Measurements from ENCODE around the gene COQ2.
"Not testable (repeated sequence)": the region's sequence is repeated elsewhere in the genome, so short reads cannot be mapped to it uniquely, and the experiment has no call there.

COQ2 gene

DNA sequence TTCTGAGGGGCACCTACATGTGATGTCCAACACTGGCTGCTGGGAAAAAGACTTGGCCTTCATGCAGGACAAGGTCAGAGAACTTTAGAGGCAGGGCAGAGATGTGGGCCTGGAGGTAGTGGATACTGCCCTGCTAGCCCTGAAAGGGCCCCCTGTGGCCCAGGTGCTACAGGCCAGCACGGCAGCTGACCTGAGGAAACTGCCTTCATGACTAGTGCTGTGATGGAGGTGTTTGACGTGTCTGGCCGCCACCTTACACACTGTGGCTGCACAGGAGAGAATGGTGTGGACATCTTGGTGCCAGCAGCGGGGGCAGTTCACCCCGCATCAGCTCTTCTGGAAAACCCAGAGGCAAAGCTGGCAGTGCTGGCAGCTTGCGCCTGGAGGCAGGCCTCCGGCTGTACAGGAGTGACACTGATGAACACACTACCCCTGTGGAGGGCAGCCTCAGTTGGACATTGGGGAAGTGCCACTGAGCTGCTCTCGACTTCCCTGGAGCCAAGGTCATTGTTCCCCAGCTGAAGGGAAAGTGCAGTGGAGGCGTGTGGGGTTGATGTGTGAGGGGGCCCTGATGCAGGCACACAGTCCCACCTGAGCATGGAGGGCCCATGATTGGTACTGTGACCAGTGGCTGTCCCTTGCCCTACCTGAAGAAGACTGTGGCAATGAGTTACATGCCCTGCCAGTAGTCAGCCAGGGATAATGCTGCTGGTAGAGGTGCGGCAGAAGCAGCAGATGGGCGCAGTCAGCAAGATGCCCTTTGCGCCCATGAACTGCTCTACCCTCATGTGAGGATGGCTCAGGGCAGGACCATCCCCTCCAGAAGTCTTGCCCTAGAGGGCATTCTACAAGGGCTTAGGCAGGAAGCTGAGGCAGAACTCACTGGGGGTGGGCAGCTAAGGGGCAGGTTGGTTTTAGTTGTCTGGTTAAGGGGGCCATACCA is 36.9 kb downstream of the COQ2 start:
- no peak for DNase-seq

DNA sequence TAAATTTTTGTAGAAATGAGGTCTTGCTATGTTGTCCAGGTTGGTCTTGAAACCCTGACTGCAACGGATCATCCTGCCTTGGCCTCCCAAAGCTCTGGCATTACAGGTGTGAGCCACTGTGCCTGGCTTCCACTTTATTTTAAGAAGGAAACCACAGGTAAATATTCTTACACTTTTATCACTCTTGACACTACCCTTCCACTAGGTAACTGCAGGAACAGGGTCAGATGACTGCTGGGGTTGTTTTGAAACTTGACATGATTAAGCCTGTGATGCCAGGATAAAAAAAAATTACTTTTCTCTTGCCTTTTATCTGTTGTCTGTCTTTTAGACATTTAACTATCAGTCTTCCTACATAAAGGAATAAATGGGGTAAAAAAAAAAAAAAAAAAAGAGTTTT is 43.5 kb downstream of the COQ2 start:
- DNase-seq = no peak

DNA sequence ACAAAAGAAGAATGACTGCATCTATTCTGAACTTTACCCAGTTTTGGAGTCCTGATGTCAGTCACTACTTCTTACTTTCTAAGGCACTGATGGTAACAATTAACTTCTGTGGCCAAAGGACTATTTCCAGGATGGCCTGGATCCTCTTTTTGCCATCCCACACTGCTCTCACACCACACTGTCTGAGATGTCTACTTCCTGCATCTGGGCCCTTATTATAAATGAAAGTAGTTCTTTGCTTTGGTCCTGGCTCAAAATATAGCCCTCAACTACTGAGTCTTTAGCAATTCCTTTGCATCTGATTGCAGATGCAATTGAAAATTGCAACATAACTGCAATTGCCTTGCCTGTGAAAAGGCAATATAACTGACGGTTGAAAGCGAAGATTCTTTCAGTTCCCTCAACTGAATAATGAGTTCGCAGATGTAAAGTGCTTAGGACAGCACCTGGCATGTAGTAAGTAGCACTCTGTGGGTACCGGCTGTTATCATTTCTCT is 44.2 kb downstream of the COQ2 start:
- DNase-seq = no peak

DNA sequence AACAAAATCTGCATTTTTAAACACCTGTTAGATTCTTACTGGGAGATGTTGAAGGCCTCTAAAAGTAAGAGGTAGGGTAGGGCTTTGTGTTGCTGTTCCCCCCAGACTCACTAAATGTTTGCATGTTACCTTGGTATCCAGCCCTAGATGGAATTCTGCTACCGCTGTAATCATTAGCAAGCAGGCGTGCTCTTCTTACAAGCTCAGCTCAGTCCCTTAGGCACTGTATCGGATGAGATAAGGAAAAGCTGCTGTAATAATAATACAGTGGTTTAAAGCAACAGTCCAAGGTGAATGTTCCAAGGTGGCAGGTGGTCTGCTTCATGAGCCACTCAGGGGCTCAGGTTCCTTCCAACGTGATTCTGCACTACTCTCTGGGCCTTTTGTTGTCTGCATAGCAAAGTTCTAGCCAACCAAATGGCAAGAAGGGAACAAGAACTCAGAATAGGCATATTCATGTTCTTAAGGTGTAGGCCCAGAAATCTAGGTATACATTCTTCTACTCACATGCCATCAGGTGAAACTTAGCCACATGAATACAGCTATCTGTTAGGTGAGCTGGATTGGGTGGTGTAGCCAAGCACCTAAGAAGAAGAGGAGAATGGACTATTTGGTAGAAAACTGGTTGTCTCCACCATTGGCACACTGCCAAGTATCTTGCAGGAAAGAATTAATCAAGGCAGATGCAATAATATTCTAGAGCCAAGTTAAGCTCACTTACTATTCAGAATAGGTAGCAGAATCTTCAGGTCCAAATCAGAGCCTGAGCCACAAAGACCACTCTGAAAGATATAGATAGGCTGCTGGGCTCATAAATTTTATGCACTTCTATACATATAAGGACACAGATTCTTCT is 46.0 kb downstream of the COQ2 start:
- DNase-seq = no peak

DNA sequence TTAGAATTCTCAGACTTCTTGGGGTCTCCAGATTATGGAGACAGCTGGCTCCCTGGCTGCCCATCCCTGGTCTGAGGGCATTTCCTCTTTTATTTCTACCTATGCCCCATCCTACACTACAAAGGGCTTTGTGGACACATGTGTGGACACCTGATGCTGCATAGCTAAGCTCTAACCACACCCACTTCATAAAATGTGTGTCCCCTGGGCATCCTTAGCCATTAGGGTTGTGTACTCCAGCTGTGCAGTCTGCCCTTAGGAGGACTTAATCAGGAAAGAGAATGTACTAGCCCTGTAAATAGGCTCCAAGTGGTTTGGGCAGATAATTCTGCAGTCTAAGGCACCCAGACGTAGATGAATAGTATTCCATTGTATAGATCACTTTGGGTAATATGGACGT is 47.0 kb downstream of the COQ2 start:
- DNase-seq = no peak

DNA sequence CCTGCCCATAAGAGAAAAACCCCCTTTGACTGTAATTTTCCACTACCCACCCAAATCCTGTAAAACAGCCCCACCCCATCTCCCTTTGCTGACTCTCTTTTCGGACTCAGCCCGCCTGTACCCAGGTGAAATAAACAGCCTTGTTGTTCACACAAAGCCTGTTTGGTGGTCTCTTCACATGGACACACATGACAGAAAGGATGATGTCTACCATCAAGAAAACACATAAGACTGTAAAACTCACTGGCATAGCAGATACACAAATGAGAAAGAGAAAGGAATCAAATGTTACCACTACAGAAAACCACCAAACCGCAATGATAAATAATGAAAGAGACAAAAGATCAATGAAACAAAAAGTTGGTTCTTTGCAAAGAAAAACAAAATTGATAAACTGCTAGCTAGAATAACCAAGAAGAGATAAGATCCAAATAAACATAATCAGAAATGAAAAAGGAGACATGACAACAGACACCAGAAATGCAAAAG is 48.9 kb downstream of the COQ2 start:
- DNase-seq = not testable (repeated sequence)

DNA sequence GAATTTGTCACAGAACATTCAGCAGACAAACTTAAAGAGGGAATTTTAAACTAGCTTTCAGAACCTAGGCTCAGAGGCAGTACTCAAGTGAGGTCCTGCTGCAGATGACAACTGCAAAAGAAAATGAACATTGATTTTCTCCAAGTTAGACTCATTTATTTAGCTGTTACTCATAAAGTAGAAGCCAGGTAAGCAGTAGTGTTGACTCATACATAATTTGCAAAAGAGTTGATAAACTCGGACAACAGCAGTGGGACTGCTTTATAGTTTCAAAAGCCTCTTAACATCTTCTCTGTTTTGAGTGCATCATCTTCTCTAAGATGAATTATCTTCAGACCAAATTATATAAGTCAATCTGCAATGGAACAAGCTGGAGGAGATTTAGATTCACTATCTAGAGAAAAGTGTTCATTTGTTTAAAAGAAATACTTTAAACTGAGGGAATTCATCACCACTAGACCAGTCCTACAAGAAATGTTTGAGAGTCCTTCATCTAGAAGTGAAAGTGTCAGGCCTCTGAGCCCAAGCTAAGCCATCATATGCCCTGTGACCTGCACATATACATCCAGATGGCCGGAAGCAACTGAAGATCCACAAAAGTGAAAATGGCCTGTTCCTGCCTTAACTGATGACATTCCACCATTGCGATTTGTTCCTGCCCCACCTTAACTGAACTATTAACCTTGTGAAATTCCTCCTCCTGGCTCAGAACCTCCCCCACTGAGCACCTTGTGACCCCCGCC is 49.5 kb downstream of the COQ2 start:
- DNase-seq = no peak

DNA sequence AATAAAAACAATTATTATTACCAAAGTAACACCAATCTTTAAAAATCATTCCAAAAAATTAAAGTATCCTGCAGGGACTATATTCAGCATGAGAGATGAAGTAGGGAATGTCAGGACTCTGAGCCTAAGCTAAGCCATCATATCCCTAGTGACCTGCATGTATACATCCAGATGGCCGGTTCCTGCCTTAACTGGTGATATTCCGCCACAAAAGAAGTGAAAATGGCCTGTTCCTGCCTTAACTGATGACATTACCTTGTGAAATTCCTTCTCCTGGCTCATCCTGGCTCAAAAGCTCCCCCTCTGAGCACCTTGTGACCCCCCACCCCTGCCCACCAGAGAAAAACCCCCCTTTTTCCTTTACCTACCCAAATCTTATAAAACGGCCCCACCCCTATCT is 50.2 kb downstream of the COQ2 start:
- not testable (repeated sequence) for DNase-seq

DNA sequence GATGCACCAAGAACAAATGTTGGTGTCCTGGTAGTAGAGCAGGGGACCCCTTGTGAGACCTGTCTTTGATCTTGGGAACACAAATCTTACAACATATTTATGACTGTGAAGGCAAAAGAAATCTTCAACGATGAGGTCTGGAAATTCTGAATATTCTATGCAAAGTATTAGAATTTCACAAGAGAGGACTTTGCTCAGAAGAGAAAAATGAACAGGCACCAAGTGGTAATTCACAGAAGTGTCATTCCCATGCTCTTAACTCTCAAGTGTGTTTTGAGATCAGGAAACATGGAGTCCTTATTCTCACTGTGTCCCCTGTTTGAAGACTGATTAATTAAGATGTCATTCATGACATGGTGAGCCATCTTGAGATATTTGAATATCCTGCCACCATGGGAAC is 52.5 kb downstream of the COQ2 start:
- DNase-seq = no peak

DNA sequence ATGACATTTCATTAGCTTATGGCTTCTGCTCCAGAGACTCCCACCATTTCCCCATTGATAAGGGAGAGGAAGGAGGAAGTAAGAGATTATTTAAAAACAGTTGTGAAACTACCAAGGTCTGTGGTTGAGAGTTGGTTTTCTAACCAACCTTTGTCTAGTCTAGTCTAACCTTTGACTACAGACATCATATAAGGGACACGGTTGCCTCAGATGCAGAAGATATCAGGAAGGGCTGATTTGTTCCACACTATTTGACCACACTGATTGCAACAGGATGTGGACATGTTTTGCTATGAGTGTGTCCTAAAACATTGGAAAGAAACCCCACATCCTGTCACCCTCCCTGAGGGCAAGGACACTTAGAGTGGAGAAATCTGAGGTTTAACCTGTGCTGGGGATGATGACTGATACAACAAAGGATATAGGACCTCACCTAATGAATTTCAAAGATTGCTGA is 53.0 kb downstream of the COQ2 start:
- no peak for DNase-seq

DNA sequence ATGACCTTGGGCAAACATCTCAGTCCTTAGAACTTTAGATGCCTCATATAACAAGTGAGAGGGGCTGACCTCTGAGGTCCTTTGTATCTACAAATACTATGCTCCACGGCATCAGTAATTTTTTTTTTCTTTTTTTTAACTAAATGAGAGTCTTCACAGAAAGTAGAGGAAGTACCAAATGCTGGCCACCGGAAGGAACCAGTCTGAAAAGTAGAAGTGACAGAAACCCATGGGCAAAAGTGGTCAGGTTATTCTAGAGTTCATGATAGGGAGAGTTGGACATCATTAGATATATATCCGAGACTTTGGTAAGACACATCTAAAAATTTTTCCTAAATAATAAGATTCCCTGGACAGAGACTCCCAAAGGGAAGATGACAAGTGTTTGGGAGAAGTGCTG is 53.7 kb downstream of the COQ2 start:
- DNase-seq = no peak

DNA sequence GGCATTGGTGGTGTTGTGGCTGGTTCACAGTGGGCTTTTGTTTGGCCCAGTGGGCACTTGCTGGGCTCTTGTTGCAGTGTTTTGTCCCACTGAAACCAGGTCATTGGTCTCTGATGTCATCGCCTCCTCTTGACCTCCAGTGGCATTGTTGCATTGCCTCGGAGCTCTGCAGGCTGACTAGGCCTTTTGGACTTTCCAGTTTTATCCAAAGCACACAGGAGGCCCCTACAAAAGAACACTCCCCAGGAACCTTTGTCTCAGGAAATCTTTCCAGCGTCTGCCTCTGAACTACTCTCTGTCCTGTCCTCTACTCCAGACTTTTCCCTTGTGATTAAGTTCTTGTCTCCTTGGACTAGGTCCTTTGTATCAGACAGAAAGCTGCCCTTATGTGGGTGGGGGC is 54.8 kb downstream of the COQ2 start:
- DNase-seq = no peak

DNA sequence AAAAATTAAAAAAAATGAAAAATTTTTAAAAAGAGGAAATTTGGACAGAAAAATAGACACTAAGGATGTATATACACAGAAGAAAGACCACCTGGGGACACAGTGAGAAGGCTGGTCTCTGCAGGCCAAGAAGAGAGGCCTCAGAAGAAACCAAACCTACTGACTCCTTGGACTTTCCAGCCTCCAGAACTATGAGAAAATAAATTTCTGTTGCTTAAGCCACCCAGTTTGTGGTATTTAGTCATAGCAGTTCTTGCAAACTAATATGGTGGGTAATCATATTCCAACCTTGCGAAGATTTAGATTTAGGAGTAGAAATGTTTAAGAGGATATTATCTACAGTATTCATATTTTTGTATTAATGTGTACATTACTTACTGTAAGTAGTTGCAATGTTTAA is 56.4 kb downstream of the COQ2 start:
- DNase-seq = no peak

DNA sequence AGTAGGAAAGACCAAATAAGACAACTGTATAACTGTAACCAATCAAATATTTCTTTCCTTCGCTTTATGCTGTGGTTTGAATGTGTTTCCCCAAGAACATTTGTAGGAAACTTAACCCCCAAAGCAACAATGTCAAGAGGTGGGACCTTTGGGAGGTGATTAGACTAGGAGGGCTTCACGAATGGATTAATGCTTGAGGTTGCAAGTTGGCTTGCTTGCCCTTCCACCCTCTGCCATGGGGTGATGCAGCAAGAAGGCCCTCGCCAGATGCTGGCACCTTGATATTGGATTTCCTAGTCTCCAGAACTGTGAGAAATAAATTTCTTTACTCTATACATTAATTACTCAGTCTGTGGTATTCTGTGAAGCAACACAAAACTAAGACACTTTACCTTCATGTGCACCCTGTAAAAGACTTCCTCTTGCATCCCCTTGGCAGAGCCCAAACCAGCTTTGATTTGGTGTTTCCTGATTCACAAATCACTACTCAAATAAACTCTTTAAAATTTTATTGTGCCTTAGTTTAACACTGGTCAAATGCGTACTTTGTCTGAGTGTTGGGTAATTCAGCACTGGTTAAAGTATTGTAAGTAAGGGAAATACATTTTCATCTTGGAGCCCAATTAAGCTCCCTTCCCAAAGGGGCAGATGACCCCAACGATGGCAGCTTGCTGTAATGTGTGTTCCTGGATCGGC is 59.9 kb downstream of the COQ2 start:
- no peak for DNase-seq

DNA sequence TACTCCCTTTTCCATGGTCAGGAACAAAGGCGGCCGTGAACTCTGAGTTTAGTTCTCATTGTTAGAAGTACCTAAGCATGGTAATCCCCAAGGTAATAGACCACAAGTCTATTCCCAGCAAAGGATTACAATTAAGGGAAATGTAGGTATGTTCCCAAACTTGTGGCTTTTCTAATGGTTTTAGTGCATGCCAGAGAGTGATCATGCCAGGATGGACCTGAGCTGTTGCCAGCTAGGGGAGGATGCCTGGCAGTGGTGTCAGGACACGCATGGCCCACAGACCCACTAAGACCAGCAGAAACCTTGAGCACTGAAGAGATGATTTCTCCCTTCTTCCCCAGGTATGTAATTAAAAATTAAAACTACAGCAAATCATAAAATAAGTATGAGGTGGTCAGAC is 60.8 kb downstream of the COQ2 start:
- no peak for DNase-seq

DNA sequence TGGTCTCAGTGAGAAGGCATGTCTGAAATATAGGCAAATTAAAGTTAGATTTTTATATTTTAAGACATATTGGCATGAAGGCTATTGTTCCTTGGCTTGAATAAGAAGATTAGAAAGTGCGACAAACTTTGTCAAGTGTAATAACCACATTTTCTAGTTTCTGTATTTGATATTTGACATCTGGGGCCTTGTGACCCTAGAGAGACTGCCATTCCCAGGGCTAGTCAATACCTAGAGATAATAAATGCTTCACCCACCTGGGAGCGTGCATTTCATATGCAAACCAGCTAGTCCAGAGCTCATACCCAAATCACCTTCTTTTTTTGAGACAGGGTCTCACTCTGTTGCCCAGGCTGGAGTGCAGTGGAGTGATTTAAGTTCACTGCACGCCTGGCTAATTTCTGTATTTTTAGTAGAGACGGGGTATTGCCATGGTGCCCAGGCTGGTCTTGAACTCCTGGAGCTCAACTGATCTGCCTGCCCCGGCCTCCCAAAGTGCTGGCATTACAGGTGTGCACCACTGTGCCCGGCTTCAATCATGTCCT is 62.6 kb downstream of the COQ2 start:
- no peak for DNase-seq

DNA sequence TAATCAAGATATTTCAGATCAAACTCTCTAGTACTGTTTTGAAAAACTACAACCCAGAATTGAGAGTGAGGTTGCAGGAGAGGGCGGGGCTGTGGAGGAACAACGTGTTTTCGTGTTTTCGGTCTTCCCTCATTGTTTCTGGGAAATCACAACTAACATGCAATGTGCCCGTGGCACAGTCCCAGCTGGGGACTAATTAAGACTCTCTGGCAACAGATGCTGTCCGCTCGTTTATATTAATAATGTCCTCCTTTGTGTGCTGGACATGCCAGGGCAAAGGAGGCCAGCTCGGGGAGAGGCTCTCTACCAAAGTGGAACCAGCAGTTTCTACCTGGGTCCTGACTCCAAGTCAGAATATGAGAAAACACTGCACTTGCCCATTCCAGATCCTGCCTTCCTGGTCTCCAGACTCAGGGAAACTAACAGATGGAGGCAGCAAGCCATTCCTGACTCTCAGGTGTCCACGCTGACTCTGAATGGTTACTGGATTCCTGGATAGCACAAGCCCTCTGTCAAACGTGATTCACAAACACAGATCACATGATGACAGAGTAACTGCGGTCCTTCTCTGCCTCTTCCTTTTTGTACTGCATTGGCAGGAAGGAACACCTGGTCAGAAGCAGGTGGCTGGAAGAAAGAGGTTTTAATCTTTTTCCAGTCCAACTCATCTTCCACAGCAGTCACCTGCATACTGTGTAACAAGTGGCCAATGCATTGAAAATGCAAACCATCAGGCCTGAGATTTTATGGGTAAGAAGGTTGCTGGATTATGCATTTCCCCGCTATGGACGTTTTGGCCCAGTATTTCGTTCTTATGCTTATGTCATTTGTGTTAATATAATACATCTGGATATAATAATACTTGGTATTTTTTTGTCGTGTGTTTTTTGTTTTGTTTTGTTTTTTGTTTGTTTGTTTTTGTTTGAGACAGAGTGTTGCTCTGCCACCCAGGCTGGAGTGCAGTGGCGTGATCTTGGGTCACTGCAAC is 65.0 kb downstream of the COQ2 start:
- DNase-seq = peak; percentile 70

DNA sequence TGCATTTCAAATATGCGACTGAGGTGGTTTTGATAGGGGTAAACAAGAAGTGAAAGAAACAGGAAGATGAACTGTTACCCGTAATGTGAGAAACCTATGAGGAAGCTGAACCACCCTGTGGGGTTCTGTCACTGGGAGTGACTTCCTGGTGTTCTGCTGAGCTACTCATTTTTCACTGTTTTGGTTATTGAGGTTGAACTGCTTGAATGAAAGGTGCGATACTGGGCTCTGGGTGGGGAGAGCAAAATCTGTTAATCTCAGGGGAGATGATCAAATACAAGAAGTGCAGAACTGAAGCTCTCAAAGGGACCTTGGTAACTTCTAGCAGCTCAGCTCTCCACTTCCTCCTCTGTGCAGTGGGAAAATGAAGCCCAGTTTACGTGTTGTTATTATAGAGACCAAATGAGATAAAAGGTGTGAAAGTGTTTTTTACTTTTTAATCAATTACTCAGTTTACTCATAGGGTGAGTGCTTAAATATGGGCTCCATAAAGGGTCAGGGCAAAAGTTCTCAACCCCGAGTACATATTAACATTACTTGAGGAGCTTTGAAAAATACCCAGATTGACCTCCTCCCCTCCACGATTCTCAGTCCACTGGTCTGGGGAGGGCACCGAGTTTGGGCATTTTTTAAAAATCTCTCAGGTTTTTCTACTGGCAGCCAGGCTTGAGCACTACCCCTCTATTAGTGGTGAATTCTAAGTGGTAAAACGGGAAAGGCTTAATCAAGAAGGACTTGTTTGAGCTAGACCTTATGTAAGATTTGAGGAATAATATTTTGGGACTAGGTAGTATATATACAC is 66.7 kb downstream of the COQ2 start:
- DNase-seq = peak; percentile 26

DNA sequence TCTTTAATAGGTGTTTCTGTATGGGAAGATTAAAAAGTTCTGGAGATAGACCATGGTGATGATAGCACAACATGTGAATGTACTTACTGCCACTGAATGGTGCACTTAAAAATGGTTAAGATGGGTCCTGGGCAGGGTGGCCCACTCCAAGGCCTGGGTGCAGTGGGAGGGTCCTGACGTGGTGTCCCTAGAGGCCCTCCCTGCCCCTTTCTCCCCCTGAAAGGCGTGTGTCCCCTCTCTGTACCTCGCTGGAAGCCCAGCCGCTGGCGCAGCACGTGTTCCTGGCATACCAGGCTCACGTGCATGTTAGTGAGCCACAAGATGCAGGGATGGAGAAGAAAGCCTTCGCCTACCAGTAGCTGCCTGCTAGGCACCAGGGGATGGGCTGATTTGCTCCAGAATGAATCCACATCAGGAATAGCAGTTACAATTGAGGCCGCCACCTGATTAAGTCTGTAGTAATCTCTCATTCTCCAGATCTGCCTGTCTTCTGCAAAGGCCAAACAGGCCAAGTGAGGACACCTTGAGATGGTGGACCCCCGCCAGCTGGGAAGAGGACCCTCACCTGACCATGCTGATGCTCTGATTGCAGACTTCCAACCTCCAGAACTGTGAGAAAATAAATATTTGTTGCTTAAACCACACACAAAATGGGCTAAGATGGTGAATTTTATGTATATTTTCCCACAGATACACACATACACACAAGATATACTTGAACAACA is 67.5 kb downstream of the COQ2 start:
- no peak for DNase-seq

Measured in stimulated activated CD4-positive, alpha-beta T cell treated with anti-CD3 and anti-CD28 coated beads, Interleukin-4, amount 100 ng/mL, for 1 hour (primary cell).